Naive B cell (primary cell): ENCODE results near the gene MPP7. TPM values are rescaled to one million over a fixed set of nuclear protein-coding genes. Genes with fewer than 3 reads are reported as not detected.
"Not testable (repeated sequence)": the region's sequence is repeated elsewhere in the genome, so short reads cannot be mapped to it uniquely, and the experiment has no call there.

Experiments
- ATAC-seq, 2 donors: fragments of 150-1000 bp; cut with Tn5 transposase; 2 replicates each; pipeline ENCODE4 v1.10.0; 2021; ENCODE audit warnings: low read depth in 2 of 2, mild to moderate bottlenecking in 2 of 2, moderate library complexity in 2 of 2
- DNase-seq: peaks from one replicate; pipeline ENCODE4 v3.0.0; 2022
- H3K27ac Mint-ChIP-seq, 6 donors: one replicate each; pipeline ENCODE4 v1.8.0; 2020 to 2022; ENCODE audit warnings: mild to moderate bottlenecking in 6 of 6, mixed read lengths in 6 of 6, moderate library complexity in 5 of 6, inconsistent platforms in 2 of 6
- H3K27me3 Mint-ChIP-seq, 3 donors: one replicate each; pipeline ENCODE4 v1.8.0; 2021 to 2022; ENCODE audit warnings: mixed read lengths in 3 of 3, mild to moderate bottlenecking in 1 of 3
- H3K36me3 Mint-ChIP-seq, 2 donors: one replicate each; pipeline ENCODE4 v1.8.0; 2020 to 2022; ENCODE audit warnings: mixed read lengths in 2 of 2, inconsistent platforms in 1 of 2, mild to moderate bottlenecking in 1 of 2
- H3K4me1 Mint-ChIP-seq, 3 donors: one replicate each; pipeline ENCODE4 v1.8.0; 2020 to 2022; ENCODE audit warnings: mixed read lengths in 3 of 3, inconsistent platforms in 1 of 3, mild to moderate bottlenecking in 1 of 3, moderate library complexity in 1 of 3
- H3K4me3 Mint-ChIP-seq, 8 donors: one replicate each; pipeline ENCODE4 v1.8.0; 2020 to 2022; ENCODE audit warnings: mild to moderate bottlenecking in 8 of 8, mixed read lengths in 8 of 8, moderate library complexity in 8 of 8, inconsistent platforms in 2 of 8
- H3K9me3 Mint-ChIP-seq, 7 donors: one replicate each; pipeline ENCODE4 v1.8.0; 2020 to 2022; ENCODE audit warnings: mixed read lengths in 7 of 7, mild to moderate bottlenecking in 5 of 7, inconsistent platforms in 2 of 7, moderate library complexity in 1 of 7
- polyA plus RNA-seq, 6 donors: library from polyadenylated mRNA; unstranded; fragments of 300-500 nt; fragmentation: Illumina TruSeq; gene quantifications; one replicate each; pipeline ENCODE4 v1.2.3, GENCODE V29; 2021; ENCODE audit warnings: low read depth in 6 of 6

MPP7 gene
- 1 to 10 TPM; 3.6 to 6.3 (median 4.6) TPM for polyA plus RNA-seq

- Mint-ChIP-seq H3K27me3 (peaks cover 28 to 39% (median 37%) of the 10 kb centered on the region in 3 donors), H3K4me1 (peaks cover 13 to 26% (median 16%) of the 10 kb centered on the region in 3 donors), H3K4me3 (peak within 1 kb of the TSS; percentile 86 to 96 (median 93)), H3K9me3 (no peaks in the 10 kb centered on the region), H3K36me3 (no peaks in the 10 kb centered on the region), H3K27ac (peak within 1 kb of the TSS; percentile 61 to 95 (median 86))
- ATAC-seq (peak; percentile 84 to 88), DNase-seq (peak; percentile 98)
Observed at GRCh38 chr10:28302638-28303488, at the start of gene MPP7. MPP7 (minus strand) TSS chr10:28303064; CDS start chr10:28238604, 64,460 bp downstream.

DNA sequence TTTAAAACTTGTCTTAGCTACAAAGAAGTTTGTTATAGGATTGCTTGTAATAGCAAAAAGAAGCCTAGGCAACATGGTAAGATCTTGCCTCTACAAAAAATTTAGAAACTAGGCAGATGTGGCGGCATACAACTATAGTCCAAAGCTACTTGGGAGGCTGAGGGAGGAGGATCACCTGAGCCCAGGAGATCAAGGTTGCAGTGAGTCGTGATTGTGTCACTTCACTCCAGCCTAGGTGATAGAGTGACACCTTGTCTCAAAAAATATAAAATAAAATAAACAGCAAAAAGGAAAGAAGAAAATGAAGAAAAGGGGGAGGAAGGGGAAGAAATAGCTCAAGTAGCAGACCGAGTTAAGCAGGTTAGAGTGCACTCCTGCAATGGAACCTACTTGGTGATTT is 47.0 kb upstream of the MPP7 start:
- Mint-ChIP-seq H3K27me3 (peaks cover 0 to 8% (median 0%) of the 10 kb centered on the region in 3 donors), H3K4me1 (no peaks in the 10 kb centered on the region), H3K9me3 (peaks cover 6 to 21% (median 11%) of the 10 kb centered on the region in 7 donors), H3K36me3 (peaks cover 4 to 12% of the 10 kb centered on the region in 2 donors), H3K4me3 (no peak overlapping the region), H3K27ac (peak overlapping the region in 1 of 6 donors; percentile 49)
- DNase-seq (no peak), ATAC-seq (no peak)

DNA sequence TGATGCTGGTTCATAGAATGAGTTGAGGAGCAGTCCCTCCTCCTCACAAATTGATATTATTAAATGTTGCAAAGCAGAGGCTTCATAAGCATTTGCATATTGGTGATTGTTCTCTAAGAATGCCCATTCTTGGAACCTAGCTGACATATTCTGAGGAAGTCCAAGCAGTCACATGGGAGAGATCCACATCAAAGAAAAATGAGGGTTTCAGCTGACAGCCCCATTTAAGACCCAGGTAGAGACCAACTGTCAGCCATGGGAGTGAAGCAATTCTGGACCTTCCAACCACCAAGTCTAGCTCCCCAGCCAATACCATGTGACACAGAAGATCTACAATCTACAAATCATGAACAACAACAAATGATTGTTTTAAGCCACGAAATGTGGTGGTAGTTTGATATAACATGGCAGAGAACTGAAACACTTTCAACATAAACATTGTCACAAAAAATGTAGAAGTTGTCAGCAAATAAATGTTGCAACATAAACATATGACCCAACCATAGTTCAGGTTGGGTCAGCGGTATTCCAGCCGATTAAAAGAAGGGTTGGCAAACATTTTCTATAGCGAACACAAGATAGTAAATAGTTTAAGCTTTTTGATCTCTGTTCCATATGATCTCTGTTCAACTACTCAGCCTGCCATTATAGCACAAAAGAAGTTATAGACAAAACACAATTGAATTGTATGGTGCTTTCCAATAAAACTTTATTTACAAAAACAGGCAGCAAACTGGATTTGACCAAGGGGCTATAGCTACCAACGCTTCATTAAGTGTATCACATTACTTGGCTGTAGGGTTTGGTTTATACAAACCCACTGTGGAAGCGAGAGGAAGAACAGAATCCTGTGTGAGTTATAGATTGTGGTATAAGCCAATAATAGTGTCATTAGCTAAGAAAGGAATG is 41.4 kb upstream of the MPP7 start:
- peaks cover 6 to 25% (median 12%) of the 10 kb centered on the region in 7 donors for H3K9me3 Mint-ChIP-seq
- peak overlapping the region in 1 of 6 donors; percentile 39 for H3K27ac Mint-ChIP-seq
- no peaks in the 10 kb centered on the region for H3K27me3 Mint-ChIP-seq
- H3K36me3 Mint-ChIP-seq, result peaks cover 4 to 12% of the 10 kb centered on the region in 2 donors
- DNase-seq (no peak), ATAC-seq (no peak)
- H3K4me1 Mint-ChIP-seq, result peaks cover 6 to 15% (median 9%) of the 10 kb centered on the region in 3 donors
- H3K4me3 Mint-ChIP-seq, result no peak overlapping the region

DNA sequence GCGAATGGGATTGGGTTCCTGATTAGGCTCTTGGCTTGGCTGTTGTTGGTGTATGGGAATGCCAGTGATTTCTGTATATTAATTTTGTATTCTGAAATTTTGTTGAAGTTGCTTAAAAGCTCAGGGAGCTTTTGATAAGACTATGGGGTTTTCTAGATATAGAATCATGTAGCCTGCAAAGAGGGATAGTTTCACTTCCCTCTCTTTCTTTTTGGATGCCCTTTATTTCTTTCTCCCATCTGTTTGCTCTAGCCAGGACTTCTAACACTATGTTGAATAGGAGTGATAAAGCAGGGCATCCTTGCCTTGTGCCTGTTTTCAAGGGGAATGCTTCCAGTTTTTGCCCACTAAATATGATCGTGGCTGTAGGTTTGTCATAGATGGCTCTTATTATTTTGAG is 40.4 kb upstream of the MPP7 start:
- peaks cover 6 to 25% (median 12%) of the 10 kb centered on the region in 7 donors for H3K9me3 Mint-ChIP-seq
- no peak overlapping the region for H3K4me3 Mint-ChIP-seq
- no peaks in the 10 kb centered on the region for H3K27me3 Mint-ChIP-seq
- DNase-seq (no peak), ATAC-seq (peak; percentile 56 to 72)
- peaks cover 6 to 15% (median 9%) of the 10 kb centered on the region in 3 donors for H3K4me1 Mint-ChIP-seq
- peaks cover 4 to 12% of the 10 kb centered on the region in 2 donors for H3K36me3 Mint-ChIP-seq
- peak overlapping the region in 4 of 6 donors; percentile 6 to 83 (median 13) for H3K27ac Mint-ChIP-seq

DNA sequence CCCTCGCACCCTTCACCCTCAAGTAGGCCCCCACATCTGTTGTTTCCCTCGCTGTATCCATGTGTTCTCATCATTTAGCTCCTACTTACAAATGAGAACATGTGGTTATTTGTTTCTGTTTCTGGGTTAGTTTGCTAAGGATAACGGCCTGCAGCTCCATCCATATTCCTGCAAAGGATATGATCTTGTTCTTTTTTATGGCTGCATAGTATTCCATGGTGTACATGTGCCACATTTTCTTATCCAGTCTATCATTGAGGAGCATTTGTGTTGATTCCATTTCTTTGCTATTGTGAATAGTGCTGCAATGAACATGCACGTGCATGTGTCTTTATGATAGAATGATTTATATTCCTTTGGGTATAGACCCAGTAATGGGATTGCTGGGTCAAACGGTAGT is 38.8 kb upstream of the MPP7 start:
- DNase-seq, ATAC-seq, H3K4me3 Mint-ChIP-seq, H3K27me3 Mint-ChIP-seq, H3K36me3 Mint-ChIP-seq: not testable (repeated sequence)
- peaks cover 8 to 23% (median 14%) of the 10 kb centered on the region in 3 donors for H3K4me1 Mint-ChIP-seq
- H3K27ac Mint-ChIP-seq, result peak overlapping the region in 1 of 6 donors; percentile 5
- H3K9me3 Mint-ChIP-seq, result peaks cover under 1 to 16% (median 4%) of the 10 kb centered on the region in 7 donors

DNA sequence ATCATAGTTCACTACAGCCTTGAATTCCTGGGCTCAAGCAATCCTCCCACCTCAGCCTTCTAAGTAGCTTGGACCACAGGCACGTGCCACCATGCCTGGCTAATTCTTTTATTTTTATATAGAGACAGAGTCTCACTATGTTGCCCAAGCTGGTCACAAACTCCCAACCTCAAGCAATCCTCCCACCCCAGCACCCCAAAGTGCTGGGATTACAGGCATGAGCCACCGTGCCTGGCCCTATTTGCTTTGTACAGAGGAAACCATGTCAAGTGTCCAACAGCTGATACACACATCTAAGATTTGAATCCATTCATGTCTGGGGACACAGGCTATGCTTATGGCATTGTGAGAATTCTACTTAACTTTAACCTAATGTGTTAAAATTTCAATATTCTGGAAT is 29.9 kb upstream of the MPP7 start:
- Mint-ChIP-seq H3K4me3 (no peak overlapping the region), H3K27ac (peak overlapping the region in 4 of 6 donors; percentile 18 to 97 (median 60)), H3K36me3 (no peaks in the 10 kb centered on the region), H3K9me3 (no peaks in the 10 kb centered on the region), H3K27me3 (no peaks in the 10 kb centered on the region), H3K4me1 (peaks cover 18 to 44% (median 41%) of the 10 kb centered on the region in 3 donors)
- DNase-seq, result no peak
- ATAC-seq, result no peak

GRCh38 chr10:28331841-28332240 is 29.0 kb upstream of the MPP7 start:
- Mint-ChIP-seq H3K4me1 (peaks cover 19 to 42% (median 39%) of the 10 kb centered on the region in 3 donors), H3K27ac (peak overlapping the region in 2 of 6 donors; percentile 14 to 97), H3K36me3 (no peaks in the 10 kb centered on the region), H3K9me3 (no peaks in the 10 kb centered on the region), H3K4me3 (no peak overlapping the region), H3K27me3 (no peaks in the 10 kb centered on the region)
- DNase-seq, result no peak
- ATAC-seq, result no peak

- peak overlapping the region in 3 of 6 donors; percentile 17 to 59 (median 53) for H3K27ac Mint-ChIP-seq
- ATAC-seq, result no peak
- no peak for DNase-seq
- no peaks in the 10 kb centered on the region for H3K9me3 Mint-ChIP-seq
- H3K36me3 Mint-ChIP-seq, result no peaks in the 10 kb centered on the region
- no peaks in the 10 kb centered on the region for H3K27me3 Mint-ChIP-seq
- peaks cover 18 to 42% (median 39%) of the 10 kb centered on the region in 3 donors for H3K4me1 Mint-ChIP-seq
- H3K4me3 Mint-ChIP-seq, result no peak overlapping the region
Observed at GRCh38 chr10:28331066-28331465, 28.2 kb upstream of the MPP7 start.

DNA sequence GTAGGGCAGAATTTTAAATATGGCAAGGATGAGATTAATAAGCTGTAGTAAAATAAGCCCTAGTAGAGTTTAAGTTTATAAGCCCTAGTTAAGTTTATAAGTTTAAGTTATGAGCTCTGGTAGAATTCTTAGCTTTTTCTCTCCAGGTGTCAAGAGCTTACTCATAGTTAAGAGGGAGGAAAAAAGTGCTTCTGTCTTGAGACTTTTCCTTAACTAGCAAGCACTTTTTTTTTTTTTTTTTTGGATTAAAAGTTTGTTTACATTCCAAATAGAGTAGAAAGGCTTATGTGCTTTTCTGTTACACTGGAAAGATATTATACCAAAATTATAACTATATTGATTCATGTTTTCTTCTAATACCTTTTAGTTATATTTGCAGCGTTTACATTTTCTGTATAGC is 25.5 kb upstream of the MPP7 start:
- no peak for DNase-seq
- no peaks in the 10 kb centered on the region for H3K36me3 Mint-ChIP-seq
- H3K4me3 Mint-ChIP-seq, result no peak overlapping the region
- no peaks in the 10 kb centered on the region for H3K9me3 Mint-ChIP-seq
- no peaks in the 10 kb centered on the region for H3K27me3 Mint-ChIP-seq
- H3K4me1 Mint-ChIP-seq, result peaks cover 10 to 30% (median 23%) of the 10 kb centered on the region in 3 donors
- ATAC-seq, result no peak
- no peak overlapping the region for H3K27ac Mint-ChIP-seq

GRCh38 chr10:28327491-28327880 is 24.6 kb upstream of the MPP7 start:
- ATAC-seq (no peak), DNase-seq (no peak)
- no peaks in the 10 kb centered on the region for H3K36me3 Mint-ChIP-seq
- no peak overlapping the region for H3K27ac Mint-ChIP-seq
- H3K4me1 Mint-ChIP-seq, result peaks cover 8 to 22% (median 15%) of the 10 kb centered on the region in 3 donors
- H3K27me3 Mint-ChIP-seq, result no peaks in the 10 kb centered on the region
- H3K9me3 Mint-ChIP-seq, result no peaks in the 10 kb centered on the region
- no peak overlapping the region for H3K4me3 Mint-ChIP-seq

GRCh38 chr10:28326516-28327490 is 23.9 kb upstream of the MPP7 start:
- Mint-ChIP-seq H3K36me3 (no peaks in the 10 kb centered on the region), H3K4me3 (peak overlapping the region in 2 of 8 donors; percentile 3 to 22), H3K27ac (peak overlapping the region in 2 of 6 donors; percentile 14 to 52), H3K4me1 (peaks cover 8 to 22% (median 15%) of the 10 kb centered on the region in 3 donors), H3K9me3 (no peaks in the 10 kb centered on the region), H3K27me3 (no peaks in the 10 kb centered on the region)
- ATAC-seq (peak in 1 of 2 donors; percentile 23), DNase-seq (no peak)

DNA sequence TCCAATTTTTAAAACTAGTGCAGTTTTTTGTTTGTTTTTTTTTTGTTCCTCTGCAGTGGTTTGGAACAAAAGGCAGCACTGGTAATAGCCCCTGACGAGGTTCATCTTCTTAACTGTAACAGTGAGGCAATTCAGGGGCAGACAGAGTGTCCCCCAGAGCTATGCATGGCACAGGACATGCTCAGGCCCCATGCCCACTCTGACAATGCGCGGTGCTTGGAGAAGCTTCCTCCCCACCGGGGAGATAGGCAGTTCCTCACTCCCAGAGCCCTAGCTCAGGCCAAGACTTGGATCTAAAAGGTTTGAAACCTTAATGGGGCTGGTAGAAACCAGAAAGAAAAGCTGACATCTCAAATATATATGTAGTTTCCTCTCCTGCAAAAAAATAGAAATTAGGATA is 17.9 kb upstream of the MPP7 start:
- Mint-ChIP-seq H3K4me1 (peaks cover 0 to 5% (median 0%) of the 10 kb centered on the region in 3 donors), H3K27ac (no peak overlapping the region), H3K27me3 (peaks cover 0 to 2% (median 0%) of the 10 kb centered on the region in 3 donors), H3K4me3 (no peak overlapping the region), H3K36me3 (no peaks in the 10 kb centered on the region), H3K9me3 (no peaks in the 10 kb centered on the region)
- DNase-seq, result no peak
- ATAC-seq, result no peak
